Activated naive CD4-positive, alpha-beta T cell (primary cell): Measurements from ENCODE around the gene CD300H.
A peak's percentile ranks its signal among the peaks of the same experiment; 100 is the strongest.
"Not testable (repeated sequence)": the region's sequence is repeated elsewhere in the genome, so short reads cannot be mapped to it uniquely, and the experiment has no call there.

Experiments
- DNase-seq, 4 experiments: peaks; one replicate each; lab custom pipeline; 2025; lab: John Stamatoyannopoulos, UW

The CD300H gene

DNA sequence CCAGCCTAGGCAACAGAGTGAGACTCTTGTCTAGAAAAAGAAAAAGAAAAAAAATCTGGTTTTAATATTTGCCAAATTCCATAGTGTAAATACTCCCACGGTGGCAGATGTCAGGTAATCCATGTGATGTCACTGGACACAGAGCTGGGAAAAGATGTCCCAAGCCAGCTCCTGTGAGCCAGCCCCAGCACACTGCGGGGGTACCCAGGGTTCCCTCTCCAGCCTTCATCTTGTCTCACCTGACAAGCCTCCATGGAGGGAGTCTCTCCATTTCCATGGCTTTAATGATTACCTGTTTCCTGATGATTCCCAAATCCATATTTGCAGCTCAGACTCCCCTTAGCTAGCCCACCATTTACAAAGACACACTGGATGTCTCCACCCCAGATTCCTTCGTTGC is 40.6 kb downstream of the CD300H start:
- DNase-seq, result no peak

DNA sequence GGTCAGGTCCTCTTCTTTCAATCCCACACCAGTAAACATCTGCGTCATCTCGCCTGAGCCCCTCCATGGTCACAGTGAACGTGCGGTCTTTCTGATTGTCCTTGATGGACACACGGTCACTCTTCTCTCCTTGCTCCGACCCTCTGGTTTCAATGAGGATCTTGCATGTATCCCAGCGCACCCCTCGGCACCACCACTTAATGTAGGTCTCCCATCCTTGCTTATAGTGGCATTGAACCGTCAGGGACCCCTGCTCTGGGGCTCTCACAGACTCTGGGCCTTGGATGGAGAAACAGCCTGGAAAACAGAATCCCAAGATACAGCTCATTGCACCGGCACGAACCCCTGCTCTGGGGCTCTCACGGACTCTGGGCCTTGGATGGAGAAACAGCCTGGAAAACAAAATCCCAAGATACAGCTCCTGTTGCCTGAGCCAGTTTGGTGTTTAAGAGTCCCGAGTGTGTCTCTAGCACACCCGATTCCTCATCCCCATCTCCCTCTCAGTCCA is 41.5 kb downstream of the CD300H start:
- no peak for DNase-seq

GRCh38 chr17:74525465-74525725 is 41.9 kb downstream of the CD300H start:
- DNase-seq, result no peak

DNA sequence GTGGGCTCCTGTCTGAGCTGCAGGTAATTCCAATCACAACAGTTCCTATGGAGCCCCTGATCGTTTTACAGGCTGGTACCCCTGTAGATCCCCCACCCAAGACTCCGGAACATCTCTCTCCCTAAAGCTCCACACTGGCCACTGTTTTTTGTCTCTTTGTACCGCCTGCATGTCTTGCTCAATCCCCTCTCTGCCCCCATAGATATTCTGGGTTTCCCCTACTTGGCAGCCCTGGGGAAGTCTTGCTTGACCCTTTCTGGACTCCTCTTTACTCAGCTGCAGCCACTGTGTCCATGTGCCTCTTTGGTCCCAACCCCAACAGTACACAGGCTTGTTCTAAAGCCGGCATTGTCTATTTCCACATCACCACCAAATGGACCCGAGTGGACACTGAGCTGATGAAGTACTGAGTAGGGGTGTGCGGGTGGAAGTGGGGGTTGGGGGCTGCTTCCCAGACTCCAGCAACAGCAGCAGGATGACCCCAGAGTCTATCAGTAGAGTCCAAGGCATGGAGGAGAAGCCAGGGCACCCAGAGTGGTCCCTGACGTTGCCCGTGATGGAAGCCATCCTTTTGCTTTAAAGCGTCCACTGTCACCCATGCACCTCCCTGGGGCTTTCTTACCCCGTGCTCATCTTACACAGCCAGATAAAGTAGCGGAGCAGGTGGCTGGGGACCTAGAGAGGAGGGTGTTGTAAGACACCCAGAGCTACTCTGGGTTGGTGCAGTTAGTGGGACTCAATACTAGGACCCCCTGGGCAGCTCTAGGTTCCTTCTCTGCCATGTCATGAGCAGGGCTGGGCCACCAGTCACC is 42.5 kb downstream of the CD300H start:
- no peak for DNase-seq

DNA sequence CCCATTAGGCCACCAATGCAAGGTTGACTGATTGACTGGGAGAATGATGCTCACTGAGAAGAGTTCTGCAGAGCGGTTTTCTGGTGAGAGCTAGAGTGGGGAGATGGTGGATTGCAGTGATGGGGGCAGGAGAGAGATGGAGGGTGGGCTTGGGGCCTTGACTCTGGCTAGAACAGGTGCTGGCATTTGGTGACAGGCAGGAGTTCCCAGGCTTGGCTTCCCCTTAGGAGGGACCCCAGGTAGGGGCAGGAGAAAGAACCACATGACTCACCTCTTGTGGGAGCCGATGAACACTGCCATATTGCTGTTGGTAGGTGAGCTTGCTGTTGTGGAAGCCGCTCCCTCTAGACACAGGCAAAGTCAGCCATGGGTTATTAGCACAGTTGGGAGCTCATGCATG is 44.0 kb downstream of the CD300H start:
- DNase-seq, result no peak

DNA sequence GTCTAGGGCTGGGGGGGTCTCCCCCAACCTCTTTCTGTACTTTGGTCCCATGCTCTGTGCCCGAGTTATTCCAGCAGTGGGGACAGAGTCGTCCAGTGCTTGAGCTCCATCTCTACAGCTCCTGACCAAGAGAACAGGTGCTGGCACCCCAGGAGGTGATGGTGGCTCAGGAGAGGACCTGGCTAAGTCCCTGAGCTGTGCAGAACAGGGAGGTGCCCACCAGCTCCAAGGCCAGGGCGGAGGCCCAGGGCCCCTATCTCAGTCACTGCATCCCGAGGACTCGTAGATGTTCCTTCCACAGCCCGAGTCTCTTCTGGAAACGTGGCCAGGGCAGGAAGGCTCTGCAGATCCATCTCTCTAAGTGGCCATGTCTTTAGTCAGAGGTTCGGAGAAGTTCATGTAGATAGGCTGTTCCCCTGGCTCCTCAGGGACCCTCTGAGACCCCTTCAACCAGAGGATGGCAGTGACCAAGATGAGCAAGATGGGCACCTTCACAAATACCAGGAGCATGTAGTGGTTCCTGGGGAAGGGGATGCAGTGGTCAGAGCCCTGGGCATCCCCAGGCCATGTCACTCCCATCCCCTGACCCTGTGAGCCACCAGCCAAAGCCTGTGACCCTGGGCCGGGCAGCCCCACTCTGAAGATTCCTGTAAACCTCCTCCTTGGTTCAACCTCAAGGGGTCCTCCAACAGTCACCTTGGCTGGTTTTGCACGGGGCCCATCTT is 44.8 kb downstream of the CD300H start:
- no peak for DNase-seq

DNA sequence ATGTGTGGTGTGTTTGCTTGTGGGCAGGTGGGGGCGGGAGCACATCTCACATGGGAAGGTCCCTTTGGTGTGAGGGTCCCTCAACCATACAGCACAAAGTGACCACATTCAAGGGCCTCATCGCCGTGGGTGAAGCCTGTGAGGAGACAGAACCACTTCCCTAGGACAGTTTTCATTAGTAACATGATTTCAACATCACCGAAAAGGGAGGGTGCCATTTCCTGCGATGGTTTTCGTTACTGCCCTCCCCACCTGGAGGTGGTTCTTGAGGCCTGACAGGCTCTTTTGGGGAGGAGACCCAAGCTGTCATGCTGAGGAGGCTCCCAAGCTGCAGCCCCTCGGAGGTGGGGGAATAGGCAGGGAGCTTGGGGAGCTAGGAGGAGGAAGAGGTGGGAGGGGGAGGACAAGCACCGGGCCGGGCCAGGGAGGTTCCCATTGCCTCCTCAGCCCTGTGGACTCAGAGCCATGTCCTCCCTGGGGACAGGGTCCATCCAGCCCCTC is 45.6 kb downstream of the CD300H start:
- no peak for DNase-seq

- DNase-seq, result no peak
Measured at GRCh38 chr17:74520790-74521480, 46.4 kb downstream of the CD300H start.

DNA sequence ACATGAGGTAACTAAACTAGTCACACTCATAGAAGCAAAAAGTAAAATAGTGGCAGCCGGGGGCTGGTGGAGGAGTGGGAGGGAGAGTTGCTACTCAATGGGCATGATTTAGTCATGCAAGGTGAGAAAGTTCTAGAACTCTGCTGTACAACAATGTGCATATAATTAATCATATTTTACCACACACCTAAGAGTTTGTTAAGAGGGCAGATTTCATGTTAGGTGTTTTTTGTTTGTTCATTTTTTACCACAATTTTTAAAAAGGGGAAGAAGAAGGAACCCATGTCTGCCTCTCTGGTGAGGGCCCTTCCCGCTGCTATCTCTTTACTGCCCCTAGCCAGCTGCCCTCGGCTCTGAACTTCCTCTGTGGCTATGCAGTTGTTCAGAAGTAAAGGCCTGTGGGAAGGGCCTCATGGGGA is 47.3 kb downstream of the CD300H start:
- DNase-seq, result no peak

DNA sequence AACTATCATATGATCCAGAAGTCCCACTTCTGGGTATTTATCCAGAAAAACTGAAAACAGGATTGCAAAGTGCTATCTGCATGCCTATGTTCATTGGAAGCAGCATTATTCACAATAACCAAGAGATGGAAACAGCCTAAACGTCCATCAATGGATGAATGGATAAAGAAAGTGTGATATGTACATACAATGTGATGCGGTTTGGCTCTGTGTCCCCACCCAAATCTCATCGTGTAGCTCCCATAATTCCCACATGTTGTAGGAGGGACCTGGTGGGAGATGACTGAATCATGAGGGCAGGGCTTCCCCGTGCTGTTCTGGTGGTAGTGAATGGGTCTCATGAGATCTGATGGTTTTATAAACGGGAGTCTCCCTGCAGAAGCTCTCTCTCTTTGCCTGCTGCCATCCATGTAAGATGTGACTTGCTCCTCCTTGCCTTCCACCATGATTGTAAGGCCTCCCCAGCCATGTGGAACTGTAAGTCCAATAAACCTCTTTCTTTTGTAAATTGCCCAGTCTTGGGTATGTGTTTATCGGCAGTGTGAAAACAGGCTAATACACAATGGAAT is 48.8 kb downstream of the CD300H start:
- not testable (repeated sequence) for DNase-seq

- DNase-seq, result no peak
Measured at GRCh38 chr17:74516561-74517328, 50.6 kb downstream of the CD300H start.

DNA sequence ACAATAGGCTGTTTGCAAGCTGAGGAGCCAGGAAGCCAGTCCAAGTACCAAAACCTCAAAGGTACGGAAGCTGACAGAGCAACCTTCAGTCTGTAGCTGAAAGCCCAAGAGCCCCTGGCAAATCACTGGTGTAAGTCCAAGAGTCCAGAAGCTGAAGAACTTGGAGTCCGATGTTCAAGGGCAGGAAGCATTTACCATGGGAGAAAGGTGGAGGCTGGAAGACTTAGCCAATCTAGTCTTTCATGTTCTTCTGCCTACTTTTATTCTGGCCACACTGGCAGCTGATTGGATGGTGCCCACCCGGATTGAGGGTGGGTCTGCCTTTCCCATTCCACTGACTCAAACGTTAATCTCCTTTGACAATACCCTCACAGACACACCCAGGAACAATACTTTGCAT is 51.4 kb downstream of the CD300H start:
- DNase-seq, result no peak

GRCh38 chr17:74514632-74515334 is 52.5 kb downstream of the CD300H start:
- DNase-seq, result no peak

DNA sequence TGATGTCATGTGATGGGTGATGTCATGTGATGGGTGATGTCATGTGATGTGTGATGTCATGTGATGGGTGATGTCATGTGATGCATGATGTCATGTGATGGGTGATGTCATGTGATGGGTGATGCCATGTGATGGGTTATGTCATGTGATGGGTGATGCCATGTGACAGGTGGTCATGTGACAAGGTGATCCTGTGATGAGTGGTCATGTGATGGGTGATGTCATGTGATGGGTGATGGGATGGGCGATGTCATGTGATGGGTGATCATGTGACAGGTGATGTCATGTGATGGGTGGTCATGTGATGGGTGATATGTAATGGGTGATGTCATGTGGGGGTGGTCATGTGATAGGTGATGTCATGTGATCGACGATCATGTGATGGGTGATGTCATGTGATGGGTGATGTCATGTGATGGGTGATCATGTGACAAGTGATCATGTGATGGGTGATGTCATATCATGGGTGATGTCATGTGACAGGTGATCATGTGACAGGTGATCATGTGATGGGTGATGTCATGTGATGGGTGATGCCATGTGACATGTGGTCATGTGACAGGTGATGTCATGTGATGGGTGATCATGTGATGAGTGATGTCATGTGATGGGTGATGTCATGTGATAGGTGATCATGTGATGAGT is 53.2 kb downstream of the CD300H start:
- DNase-seq, result peak in 1 of 4 experiments; percentile 13

GRCh38 chr17:74512624-74513091 is 54.7 kb downstream of the CD300H start:
- DNase-seq, result no peak

- DNase-seq, result no peak
Measured at GRCh38 chr17:74512036-74512435, 55.3 kb downstream of the CD300H start.
